GM12878 (cell line): ENCODE measurements around the gene LGALS9B. TPM values are rescaled to one million over a fixed set of nuclear protein-coding genes. Genes with fewer than 3 reads are reported as not detected.
"Not testable (repeated sequence)": the region's sequence is repeated elsewhere in the genome, so short reads cannot be mapped to it uniquely, and the experiment has no call there.

Experiments
- ATAC-seq: fragments of 200-7000 bp; cut with Tn5 transposase; 3 replicates; pipeline ENCODE4 v1.9.1; 2020; ENCODE audit warnings: mild to moderate bottlenecking, moderate library complexity
- BruUV-seq: library from RNA; stranded (reverse); fragments of 400-500 nt; replicated peaks from 2 replicates; lab custom pipeline; 2021; lab: Mats Ljungman, UMichigan
- CTCF ChIA-PET: fragments of 300-600 bp; sonication (Branson Sonifier 250); formaldehyde crosslinking; extraction: SDS; loops from one replicate; lab custom pipeline; 2021; ENCODE audit warnings: inconsistent platforms; lab: Yijun Ruan, JAX
- POLR2A ChIA-PET: fragments of 350-600 bp; formaldehyde crosslinking; extraction: SDS; loops from one replicate; lab custom pipeline; 2021; ENCODE audit warnings: inconsistent platforms; lab: Charles Lee
- RAD21 ChIA-PET: fragments of 300-600 bp; sonication (Branson Sonifier 250); formaldehyde crosslinking; loops from one replicate; lab custom pipeline; 2023; ENCODE audit warnings: antibody characterized with exemption; ENCODE audit not compliant: unreplicated experiment; lab: Charles Lee
- SMC1A ChIA-PET: fragments of 300-600 bp; sonication (Branson Sonifier 250); formaldehyde crosslinking; loops from one replicate; lab custom pipeline; 2023; ENCODE audit not compliant: unreplicated experiment, uncharacterized antibody; lab: Charles Lee
- DNase-seq: peaks from one replicate; pipeline ENCODE4 v3.0.0-alpha.2; 2011; ENCODE audit warnings: low read depth, low spot score
- FAIRE-seq: peaks from 3 replicates; lab custom pipeline; 2011; peaks lifted over from hg19 to GRCh38; lab: Jason Lieb, UNC
- H2AFZ ChIP-seq: 2 replicates; pipeline ENCODE4 v1.6.0; 2011; ENCODE audit warnings: low read depth, low read length, control low read depth; ENCODE audit not compliant: control insufficient read depth
- H3K27ac ChIP-seq: 2 replicates; pipeline ENCODE4 v1.5.1; 2011; ENCODE audit warnings: control low read depth; ENCODE audit not compliant: control insufficient read depth, insufficient read depth
- H3K27me3 ChIP-seq, 2 experiments: replicated peaks in 1 of 2; 2 replicates each; pipeline versions ENCODE4 v1.6.0 to v1.6.1; 2011; ENCODE audit warnings: low read length in 1 of 2; ENCODE audit not compliant: control insufficient read depth in 2 of 2, insufficient read depth in 2 of 2
- H3K36me3 ChIP-seq, 2 experiments: 2 replicates each; pipeline ENCODE4 v1.5.1; 2011; ENCODE audit warnings: low read length in 1 of 2; ENCODE audit not compliant: control insufficient read depth in 2 of 2, insufficient read depth in 2 of 2
- H3K4me1 ChIP-seq: 2 replicates; pipeline ENCODE4 v1.6.1; 2011; ENCODE audit warnings: mild to moderate bottlenecking, low read length, moderate library complexity, mixed read lengths; ENCODE audit not compliant: control insufficient read depth, insufficient read depth
- H3K4me2 ChIP-seq: 2 replicates; pipeline ENCODE4 v1.6.0; 2011; ENCODE audit warnings: control low read depth; ENCODE audit not compliant: control insufficient read depth, insufficient read depth
- H3K4me3 ChIP-seq: fragments of 200-600 bp; sonication (generic); 2 replicates; pipeline ENCODE4 v1.5.1; 2016
- H3K79me2 ChIP-seq: 2 replicates; pipeline ENCODE4 v1.6.0; 2011; ENCODE audit warnings: low read length; ENCODE audit not compliant: control insufficient read depth, insufficient read depth
- H3K9ac ChIP-seq: 2 replicates; pipeline ENCODE4 v1.8.0; 2011; ENCODE audit warnings: low read length, control low read depth, mixed read lengths; ENCODE audit not compliant: control insufficient read depth, insufficient read depth
- H3K9me3 ChIP-seq: replicated peaks from 3 replicates; pipeline ENCODE4 v1.5.1; 2011; ENCODE audit warnings: mild to moderate bottlenecking, low read length; ENCODE audit not compliant: control insufficient read depth, insufficient read depth
- H4K20me1 ChIP-seq: 2 replicates; pipeline ENCODE4 v1.6.0; 2011; ENCODE audit not compliant: control insufficient read depth, insufficient read depth
- WGBS: methylation state at CpG from one replicate; pipeline ENCODE4 v1.1.6; 2016; ENCODE audit warnings: low lambda C conversion rate; ENCODE audit not compliant: insufficient replicate concordance, insufficient coverage; ENCODE audit errors: missing lambda C conversion rate; 5-methylcytosine and 5-hydroxymethylcytosine counted together
- in situ Hi-C: fragments of 300-500 bp; cut with MboI; formaldehyde crosslinking; loops from 9 replicates; pipeline ENCODE4 v1.14.3; 2018; ENCODE audit warnings: mixed read lengths
- intact Hi-C: fragments of 100-400 bp; cut with micrococcal nuclease; formaldehyde crosslinking; loops from one replicate; pipeline ENCODE4 v1.14.2; 2022; ENCODE audit not compliant: unreplicated experiment
- polyA plus RNA-seq, 11 experiments: library from polyadenylated mRNA; depleted of rRNA in 4 of 11; unstranded in 6 of 11; stranded (reverse) in 5 of 11; fragments of >200 nt; fragmentation: Nextera tagmentation in 4 of 11; fragmentation: Illumina TruSeq in 1 of 11; extraction: Ambion mirVana in 4 of 11; extraction: Trizol in 1 of 11; gene quantifications; 1 replicate in 1 of 11; 2 replicates in 10 of 11; pipeline versions ENCODE4 v1.2.1 to v1.2.3, GENCODE V29; 2011 to 2016; ENCODE audit warnings: inconsistent platforms in 2 of 11, missing spikeins in 2 of 11, low read depth in 1 of 11
- total RNA-seq, 4 experiments: library from RNA; depleted of rRNA in 3 of 4; stranded (reverse); fragments of >200 nt in 3 of 4; fragmentation: Illumina TruSeq in 1 of 4; extraction: Trizol in 1 of 4; gene quantifications; 2 replicates each; pipeline versions ENCODE4 v1.2.1 to v1.2.3, GENCODE V29; 2013 to 2021

LGALS9B gene
- total and polyA plus RNA-seq, 10 of the 15 experiments (the other 5 are each of a cell fraction or from before 2014, with no cell fraction given), result 0.09 to 1.4 (median 0.48) TPM; not detected in 2

GRCh38 chr17:20513539-20513938, 46.2 kb upstream of the LGALS9B start:
- H3K4me3 ChIP-seq, POLR2A ChIA-PET, CTCF ChIA-PET, H3K9ac ChIP-seq, SMC1A ChIA-PET, RAD21 ChIA-PET, H4K20me1 ChIP-seq, BruUV-seq, DNase-seq, H3K27ac ChIP-seq, ATAC-seq, H3K27me3 ChIP-seq, FAIRE-seq, H2AFZ ChIP-seq, H3K79me2 ChIP-seq, in situ Hi-C loops, H3K4me1 ChIP-seq, H3K36me3 ChIP-seq, intact Hi-C loops, H3K4me2 ChIP-seq, H3K9me3 ChIP-seq: not testable (repeated sequence)
- WGBS, result 88% methylated on average over 2 of the region's 9 CpGs

GRCh38 chr17:20512378-20512777, 45.0 kb upstream of the LGALS9B start:
- SMC1A ChIA-PET, result not testable (repeated sequence)

GRCh38 chr17:20511778-20512177, 44.4 kb upstream of the LGALS9B start:
- POLR2A ChIA-PET, H3K4me1 ChIP-seq, H4K20me1 ChIP-seq, H3K27me3 ChIP-seq, intact Hi-C loops, ATAC-seq, H3K4me3 ChIP-seq, H3K9ac ChIP-seq, BruUV-seq, H3K79me2 ChIP-seq, H3K4me2 ChIP-seq, H2AFZ ChIP-seq, SMC1A ChIA-PET, H3K9me3 ChIP-seq, in situ Hi-C loops, H3K36me3 ChIP-seq, DNase-seq, CTCF ChIA-PET, RAD21 ChIA-PET, FAIRE-seq, H3K27ac ChIP-seq: not testable (repeated sequence)
- whole genome bisulfite sequencing, result no CpG with 5 or more reads among the region's 8 CpGs

More at GRCh38 chr17:20512378-20512777, 45.0 kb upstream of the LGALS9B start:
- RAD21 ChIA-PET, H3K4me3 ChIP-seq, POLR2A ChIA-PET, H3K36me3 ChIP-seq, BruUV-seq, H3K27me3 ChIP-seq, H4K20me1 ChIP-seq, H3K4me1 ChIP-seq, in situ Hi-C loops, ATAC-seq, DNase-seq, H3K79me2 ChIP-seq, FAIRE-seq, H3K9ac ChIP-seq, H3K9me3 ChIP-seq, CTCF ChIA-PET, H3K4me2 ChIP-seq, H2AFZ ChIP-seq, intact Hi-C loops, H3K27ac ChIP-seq: not testable (repeated sequence)
- no CpG with 5 or more reads among the region's 18 CpGs for WGBS

- H3K9me3 ChIP-seq, intact Hi-C loops, H3K27me3 ChIP-seq, SMC1A ChIA-PET, BruUV-seq, RAD21 ChIA-PET, H3K4me2 ChIP-seq, DNase-seq, H2AFZ ChIP-seq, H3K36me3 ChIP-seq, H3K9ac ChIP-seq, H3K4me3 ChIP-seq, H3K27ac ChIP-seq, H3K79me2 ChIP-seq, CTCF ChIA-PET, ATAC-seq, POLR2A ChIA-PET, FAIRE-seq, in situ Hi-C loops, H3K4me1 ChIP-seq, H4K20me1 ChIP-seq: not testable (repeated sequence)
- 41% methylated on average over 7 of the region's 16 CpGs for WGBS
Observed at GRCh38 chr17:20505333-20505732, 38.0 kb upstream of the LGALS9B start.
